ENCODE measurements around the gene MAML1. TPM values are rescaled to one million over a fixed set of nuclear protein-coding genes. Genes with fewer than 3 reads are reported as not detected.

Gene MAML1
- total RNA-seq, 4 donors from 2014 or later: 16.6 to 29.0 (median 17.9) TPM

GRCh38 chr5:179795863-179796833 lies 63.5 kb downstream of the MAML1 start:
- intact Hi-C loops (cut with DNase I): loop anchor here (5.0 kb wide), 1 partner anchor 111 kb away; the partner anchor contains the start of gene TBC1D9B
- H3K9me3 ChIP-seq: no peaks in the 10 kb centered on the region
- peak overlapping the region; percentile 48 to 70 (median 58) for H3K4me3 ChIP-seq
- DNase-seq: no peak
- peak overlapping the region; percentile 81 to 93 (median 86) for H3K27ac ChIP-seq
- peaks cover 21 to 42% (median 26%) of the 10 kb centered on the region in 3 donors for H3K36me3 ChIP-seq
- TF ChIP-seq POLR2A (IDR thresholded peaks at IDR 0.05): peak in 2 of 4 donors; percentile 36 to 45
- TF ChIP-seq, protein P1, sequence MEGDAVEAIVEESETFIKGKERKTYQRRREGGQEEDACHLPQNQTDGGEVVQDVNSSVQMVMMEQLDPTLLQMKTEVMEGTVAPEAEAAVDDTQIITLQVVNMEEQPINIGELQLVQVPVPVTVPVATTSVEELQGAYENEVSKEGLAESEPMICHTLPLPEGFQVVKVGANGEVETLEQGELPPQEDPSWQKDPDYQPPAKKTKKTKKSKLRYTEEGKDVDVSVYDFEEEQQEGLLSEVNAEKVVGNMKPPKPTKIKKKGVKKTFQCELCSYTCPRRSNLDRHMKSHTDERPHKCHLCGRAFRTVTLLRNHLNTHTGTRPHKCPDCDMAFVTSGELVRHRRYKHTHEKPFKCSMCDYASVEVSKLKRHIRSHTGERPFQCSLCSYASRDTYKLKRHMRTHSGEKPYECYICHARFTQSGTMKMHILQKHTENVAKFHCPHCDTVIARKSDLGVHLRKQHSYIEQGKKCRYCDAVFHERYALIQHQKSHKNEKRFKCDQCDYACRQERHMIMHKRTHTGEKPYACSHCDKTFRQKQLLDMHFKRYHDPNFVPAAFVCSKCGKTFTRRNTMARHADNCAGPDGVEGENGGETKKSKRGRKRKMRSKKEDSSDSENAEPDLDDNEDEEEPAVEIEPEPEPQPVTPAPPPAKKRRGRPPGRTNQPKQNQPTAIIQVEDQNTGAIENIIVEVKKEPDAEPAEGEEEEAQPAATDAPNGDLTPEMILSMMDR (IDR thresholded peaks at IDR 0.05): peak; percentile 64 to 97 (median 91)
- H3K4me1 ChIP-seq: peaks cover 41 to 67% (median 43%) of the 10 kb centered on the region in 3 donors
- no peaks in the 10 kb centered on the region for H3K27me3 ChIP-seq
- WGBS, 2 donors: 5 to 36% methylated on average over 6 to 20 of the region's 113 CpGs

DNA sequence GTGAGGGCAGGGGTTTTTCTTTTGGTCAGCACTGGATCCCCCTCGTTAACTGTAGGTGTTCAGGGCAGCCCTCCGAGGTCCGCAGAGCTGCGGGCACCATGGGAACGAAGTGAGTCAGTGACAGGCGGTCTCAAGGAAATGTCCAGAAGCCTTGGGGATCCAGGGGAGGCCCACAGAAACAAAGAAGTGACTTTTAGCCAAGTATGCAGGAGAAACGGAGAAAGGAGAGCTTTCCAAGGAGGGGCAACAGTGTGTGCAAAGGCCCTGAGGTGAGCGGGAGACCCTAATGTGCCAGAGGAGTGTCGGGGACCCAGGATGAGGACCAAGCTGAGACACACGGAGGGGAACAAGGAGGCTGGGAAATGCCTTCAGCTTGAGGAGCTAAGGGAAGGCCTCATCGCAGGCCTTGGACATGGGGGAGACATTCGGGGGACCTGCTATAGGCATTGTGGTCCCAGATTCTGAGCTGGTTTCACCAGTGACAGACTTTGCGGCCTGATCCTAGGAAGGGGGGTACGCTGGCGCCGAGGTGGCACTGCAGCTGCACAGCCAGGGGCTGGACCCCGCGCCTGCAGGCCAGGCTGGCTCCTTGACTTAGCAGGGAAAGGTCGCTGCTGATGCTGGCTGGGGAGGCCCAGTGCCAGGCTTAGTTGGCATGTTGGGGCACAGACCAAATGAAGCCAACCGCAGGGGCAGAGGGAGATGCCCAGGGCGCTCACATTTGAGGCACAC lies 64.4 kb downstream of the MAML1 start:
- Histone ChIP-seq H3K9me3 (no peaks in the 10 kb centered on the region), H3K4me3 (peak overlapping the region in 3 of 4 donors; percentile 48 to 70 (median 68)), H3K36me3 (peaks cover 21 to 48% (median 30%) of the 10 kb centered on the region in 3 donors), H3K4me1 (peaks cover 46 to 68% (median 48%) of the 10 kb centered on the region in 3 donors), H3K27me3 (no peaks in the 10 kb centered on the region), H3K27ac (peak overlapping the region; percentile 81 to 93 (median 86))
- intact Hi-C loops (cut with DNase I): loop anchor here (5.0 kb wide), 1 partner anchor 110 kb away; the partner anchor contains the start of gene TBC1D9B
- no peak for DNase-seq
- TF ChIP-seq POLR2A (IDR thresholded peaks at IDR 0.05): no peak
- TF ChIP-seq, protein P1 (IDR thresholded peaks at IDR 0.05): no peak
- 74 to 80% methylated on average over 9 to 15 of the region's 21 CpGs for WGBS, 2 donors

GRCh38 chr5:179797741-179798140 lies 65.1 kb downstream of the MAML1 start:
- WGBS, 2 donors: 77 to 78% methylated on average over 9 to 10 of the region's 30 CpGs
- Histone ChIP-seq H3K9me3 (no peaks in the 10 kb centered on the region), H3K4me3 (no peak overlapping the region), H3K4me1 (peaks cover 46 to 68% (median 54%) of the 10 kb centered on the region in 3 donors), H3K27me3 (no peaks in the 10 kb centered on the region), H3K27ac (no peak overlapping the region), H3K36me3 (peaks cover 21 to 48% (median 30%) of the 10 kb centered on the region in 3 donors)
- intact Hi-C loops (cut with DNase I): loop anchor here (5.0 kb wide), 1 partner anchor 110 kb away; the partner anchor contains the start of gene TBC1D9B
- no peak for TF ChIP-seq POLR2A (IDR thresholded peaks at IDR 0.05)
- TF ChIP-seq, protein P1 (IDR thresholded peaks at IDR 0.05): no peak
- no peak for DNase-seq

GRCh38 chr5:179798144-179798770 lies 65.6 kb downstream of the MAML1 start:
- Histone ChIP-seq H3K9me3 (no peaks in the 10 kb centered on the region), H3K4me3 (no peak overlapping the region), H3K27ac (no peak overlapping the region), H3K27me3 (no peaks in the 10 kb centered on the region), H3K36me3 (peaks cover 21 to 48% (median 30%) of the 10 kb centered on the region in 3 donors), H3K4me1 (peaks cover 45 to 68% (median 54%) of the 10 kb centered on the region in 3 donors)
- intact Hi-C loops (cut with DNase I): loop anchor here (5.0 kb wide), 1 partner anchor 109 kb away; the partner anchor contains the start of gene TBC1D9B
- TF ChIP-seq, protein P1 (IDR thresholded peaks at IDR 0.05): no peak
- no peak for TF ChIP-seq POLR2A (IDR thresholded peaks at IDR 0.05)
- WGBS, 2 donors: 88 to 93% methylated on average over 3 to 13 of the region's 23 CpGs
- DNase-seq: no peak
